Raji (cell line): Measurements from ENCODE around the gene ARRDC4.

Experiments
- POLR2A ChIP-seq: IDR thresholded peaks from 2 replicates; pipeline ENCODE4 v1.6.1; 2011; ENCODE audit warnings: low read depth, low read length, control low read depth; ENCODE audit not compliant: insufficient read depth

The ARRDC4 gene

GRCh38 chr15:97979140-97979520 lies 18.6 kb downstream of the ARRDC4 start:
- TF ChIP-seq POLR2A, result no peak

- TF ChIP-seq POLR2A, result no peak
Measured at GRCh38 chr15:97981058-97981457, 20.6 kb downstream of the ARRDC4 start.

GRCh38 chr15:97981758-97982157 lies 21.3 kb downstream of the ARRDC4 start:
- no peak for TF ChIP-seq POLR2A

GRCh38 chr15:97984157-97984556 lies 23.7 kb downstream of the ARRDC4 start:
- no peak for TF ChIP-seq POLR2A

DNA sequence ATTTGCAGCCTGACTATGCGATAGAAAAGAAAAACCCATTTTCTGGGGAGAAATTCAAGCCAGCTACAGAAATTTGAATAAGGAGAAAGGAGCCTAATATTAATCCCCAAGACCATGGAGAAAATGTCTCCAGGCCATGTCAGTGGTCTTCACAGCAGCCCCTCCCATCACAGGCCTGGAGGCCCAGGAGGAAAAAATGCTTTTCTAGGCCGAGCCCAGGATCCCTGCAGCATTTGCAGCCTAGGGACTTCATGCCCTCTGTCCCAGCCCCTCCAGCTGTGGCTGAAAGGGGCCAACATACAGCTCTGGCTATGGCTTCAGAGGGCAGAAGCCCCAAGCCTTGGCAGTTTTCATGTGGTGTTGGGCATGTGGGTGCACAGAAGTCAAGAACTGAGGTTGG lies 26.3 kb downstream of the ARRDC4 start:
- no peak for TF ChIP-seq POLR2A

DNA sequence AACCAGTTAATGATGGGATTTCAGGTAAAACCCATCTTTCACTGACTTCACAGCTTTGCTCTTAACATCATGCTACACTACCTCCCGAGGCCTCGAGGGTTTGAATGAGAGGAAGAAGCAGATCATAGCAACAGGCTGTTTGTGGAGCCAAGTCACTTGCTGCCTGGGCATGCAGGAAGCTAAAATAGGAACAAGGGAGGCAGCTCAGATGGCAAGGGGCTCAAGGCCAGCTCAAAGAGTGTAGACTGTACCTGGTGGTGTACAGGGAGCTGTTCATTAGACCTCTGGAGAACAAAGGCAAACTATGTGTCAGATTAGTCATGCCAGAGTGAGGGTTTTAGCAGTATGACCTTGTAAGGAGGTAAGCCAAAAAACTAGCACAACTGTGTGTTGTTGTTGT lies 28.8 kb downstream of the ARRDC4 start:
- TF ChIP-seq POLR2A, result no peak

DNA sequence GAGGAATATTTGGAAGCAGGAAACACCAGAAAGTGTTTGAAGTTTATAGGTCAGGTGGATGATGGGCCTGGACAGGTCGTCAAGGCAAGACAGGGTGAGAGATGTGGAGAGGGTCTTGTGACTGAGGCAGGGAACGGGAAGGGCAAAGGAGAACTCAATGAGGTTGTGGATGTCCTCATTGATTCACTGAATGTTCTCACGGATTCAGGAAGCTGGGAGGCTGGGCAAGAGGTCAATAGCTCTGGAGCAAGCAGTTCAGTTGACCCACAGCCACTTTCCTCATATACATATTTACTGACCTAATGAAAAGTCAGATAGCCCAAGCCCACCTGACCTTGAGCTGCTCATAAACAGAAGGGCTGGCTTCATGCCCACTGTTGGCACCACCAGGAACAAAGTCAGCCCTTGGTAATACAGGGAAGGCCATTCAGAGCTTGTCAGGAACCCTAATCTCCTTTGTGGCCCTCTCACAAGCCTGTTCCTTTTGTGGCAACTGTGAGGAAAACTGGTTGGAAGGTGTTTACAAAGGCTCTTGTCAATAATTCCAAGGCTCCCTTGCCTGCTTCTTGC lies 31.6 kb downstream of the ARRDC4 start:
- no peak for TF ChIP-seq POLR2A

DNA sequence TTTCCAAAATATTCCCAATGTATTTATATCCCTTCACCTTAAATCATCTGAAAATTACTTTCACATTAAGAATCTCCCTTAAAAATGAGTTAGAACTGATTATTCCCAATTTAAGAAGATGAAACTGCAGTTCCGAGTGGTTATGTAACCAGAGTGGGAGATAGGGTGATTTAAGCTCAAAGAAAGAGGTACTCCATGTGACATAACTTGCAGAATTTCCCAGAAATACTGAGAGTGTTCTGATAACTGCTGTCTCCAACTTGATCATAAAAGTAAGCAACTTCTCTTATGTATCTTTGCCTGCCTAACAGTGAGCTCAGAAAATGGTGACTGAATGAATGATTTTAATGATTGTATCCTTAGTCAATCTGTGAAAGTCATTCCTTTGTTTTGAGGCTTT lies 32.3 kb downstream of the ARRDC4 start:
- TF ChIP-seq POLR2A, result no peak

DNA sequence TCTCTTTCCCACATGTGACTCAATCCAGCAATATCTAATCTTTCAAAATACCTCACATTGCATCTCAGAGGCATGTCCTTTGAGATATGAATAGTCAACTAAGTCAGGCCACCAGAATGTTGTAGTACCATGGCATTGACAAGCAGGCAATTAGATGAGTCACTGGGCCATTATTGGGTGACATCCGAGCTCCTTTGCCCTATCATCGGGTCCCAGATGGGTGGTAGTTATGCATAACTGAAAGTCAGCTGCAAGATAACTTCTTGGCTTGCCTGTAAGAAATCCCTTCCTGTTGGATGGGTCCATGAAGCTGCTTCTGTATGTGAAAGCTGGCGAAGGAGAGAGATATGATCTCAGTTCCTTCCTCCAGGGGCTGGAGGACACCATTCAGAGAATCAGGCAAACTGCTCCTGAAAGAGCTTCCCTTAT lies 32.8 kb downstream of the ARRDC4 start:
- TF ChIP-seq POLR2A, result no peak

DNA sequence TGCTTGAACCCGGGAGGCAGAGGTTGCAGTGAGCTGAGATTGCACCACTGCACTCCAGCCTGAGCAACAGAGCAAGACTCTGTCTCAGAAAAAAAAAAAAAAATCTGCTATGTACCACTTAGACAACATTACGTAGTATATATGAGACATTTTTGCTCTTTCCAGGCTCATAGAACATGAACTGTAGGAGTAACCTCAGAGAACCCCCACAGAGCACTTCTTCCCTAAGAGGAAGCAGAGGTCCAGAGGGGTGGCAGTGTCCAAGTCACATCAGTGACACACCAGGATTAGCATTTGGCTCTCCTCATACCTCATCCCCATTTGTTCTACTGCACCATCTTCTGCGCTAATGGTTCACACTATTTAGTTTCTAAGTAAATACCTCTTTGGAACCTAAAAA lies 33.7 kb downstream of the ARRDC4 start:
- no peak for TF ChIP-seq POLR2A

DNA sequence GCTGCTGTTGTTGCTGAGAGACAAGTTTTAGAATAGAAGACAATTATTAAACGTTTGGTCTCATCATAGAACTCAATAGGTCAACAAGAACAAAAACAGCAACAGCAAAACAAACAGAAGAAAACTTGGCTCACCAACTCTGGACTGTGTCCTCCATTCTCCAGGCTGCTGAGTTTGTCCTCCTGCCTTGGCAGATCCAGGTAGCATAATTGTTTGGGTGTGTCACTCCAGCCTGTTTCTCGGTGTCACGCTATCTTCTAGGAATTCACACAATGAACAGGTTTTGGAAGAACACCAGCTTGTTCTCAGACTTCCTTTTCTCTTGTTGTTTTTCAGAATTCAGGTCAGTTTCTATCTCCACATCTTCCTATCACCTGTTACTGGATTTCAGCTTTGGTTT lies 34.7 kb downstream of the ARRDC4 start:
- no peak for TF ChIP-seq POLR2A

- TF ChIP-seq POLR2A, result no peak
Measured at GRCh38 chr15:97995881-97996603, 35.5 kb downstream of the ARRDC4 start.

DNA sequence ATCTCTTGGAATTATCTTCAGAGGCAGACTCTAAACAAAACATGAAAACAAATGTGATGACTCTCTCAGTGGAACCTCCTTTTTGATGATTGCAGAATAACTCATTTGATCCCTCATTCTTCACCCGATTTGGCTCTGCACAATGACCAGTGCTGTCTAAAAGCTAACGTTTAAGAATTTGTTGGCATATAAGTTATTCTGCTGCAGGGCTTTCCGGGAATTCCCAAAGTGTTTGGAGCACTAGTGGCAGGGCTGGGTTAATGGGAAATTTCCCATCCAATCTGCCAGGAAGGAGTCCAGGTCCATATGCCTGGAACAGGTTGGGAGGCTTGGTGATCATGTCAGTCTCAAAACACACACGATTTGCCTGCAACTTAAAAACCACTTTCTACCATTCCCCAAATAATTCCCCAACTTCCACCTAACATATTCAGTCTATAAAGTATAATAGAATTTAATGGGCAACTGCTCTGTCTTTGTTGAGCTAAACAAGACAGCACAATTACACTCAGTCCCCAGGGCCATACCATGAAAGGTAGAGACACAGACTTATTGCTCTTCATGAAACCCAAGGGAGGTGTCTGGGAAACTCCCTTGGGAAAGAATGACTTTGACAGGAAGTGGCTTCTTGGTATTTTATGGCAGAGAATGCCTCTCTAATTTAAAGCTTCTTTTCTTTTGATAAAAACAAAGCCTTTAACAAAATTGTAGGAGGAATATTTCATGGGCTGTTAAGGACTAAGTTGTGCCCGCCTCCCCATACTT lies 38.0 kb downstream of the ARRDC4 start:
- no peak for TF ChIP-seq POLR2A

DNA sequence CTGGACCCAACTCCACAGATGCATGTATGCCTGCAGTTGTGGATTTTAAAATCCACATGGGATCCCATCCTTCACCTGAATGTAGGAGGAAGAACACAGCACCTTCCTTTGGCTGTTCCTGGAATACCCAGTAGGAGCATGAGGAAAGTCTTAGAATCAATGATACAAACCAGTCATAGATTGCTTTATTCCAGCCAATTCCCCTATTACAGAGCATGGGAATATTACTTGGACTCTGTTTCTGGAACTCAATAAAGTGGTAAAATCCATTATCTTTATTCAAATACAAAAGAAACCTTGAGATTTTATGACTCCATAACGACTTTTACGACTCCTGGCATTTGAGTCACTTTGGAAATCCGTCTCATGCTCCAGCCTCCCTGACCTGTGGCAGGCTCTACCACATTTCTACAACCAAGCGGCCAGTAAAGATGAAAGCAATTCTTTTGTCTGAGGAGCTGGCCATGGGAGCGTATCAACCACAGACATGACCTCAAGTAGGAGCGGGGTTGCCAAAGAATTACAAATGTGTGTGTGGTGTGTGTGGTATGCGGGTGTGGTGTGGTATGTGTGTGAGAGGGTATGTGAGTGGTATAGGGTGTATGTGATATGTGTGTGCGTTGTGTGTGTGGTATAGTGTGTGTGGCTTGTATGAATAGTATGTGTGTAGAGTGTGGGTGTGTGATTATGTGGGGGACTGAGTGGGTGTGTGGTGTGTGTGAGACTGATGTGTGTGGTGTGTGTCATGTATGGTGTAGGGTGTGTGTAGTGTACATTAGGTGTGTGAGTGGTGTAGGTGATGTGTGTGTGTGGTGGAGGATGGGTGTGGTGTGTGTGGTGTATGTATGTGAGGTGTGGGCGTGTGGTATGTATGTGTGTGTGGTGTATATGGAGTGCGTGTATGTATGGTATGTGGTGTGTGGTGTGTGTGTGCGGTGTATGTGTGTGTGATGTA lies 40.0 kb downstream of the ARRDC4 start:
- no peak for TF ChIP-seq POLR2A

- TF ChIP-seq POLR2A, result no peak
Measured at GRCh38 chr15:98001663-98002194, 41.2 kb downstream of the ARRDC4 start.
